ENCODE data around the gene MBLAC2.

The MBLAC2 gene

GRCh38 chr5:90474235-90475107 lies at the start of gene MBLAC2, which contains the start of gene POLR3G:
Gene MBLAC2 (minus strand): TSS chr5:90474771. CDS start chr5:90474292, 479 bp downstream.
Gene POLR3G (plus strand): TSS chr5:90474864. CDS start chr5:90485568, 10,704 bp downstream.
- peak; percentile 92 to 94 for DNase-seq

DNA sequence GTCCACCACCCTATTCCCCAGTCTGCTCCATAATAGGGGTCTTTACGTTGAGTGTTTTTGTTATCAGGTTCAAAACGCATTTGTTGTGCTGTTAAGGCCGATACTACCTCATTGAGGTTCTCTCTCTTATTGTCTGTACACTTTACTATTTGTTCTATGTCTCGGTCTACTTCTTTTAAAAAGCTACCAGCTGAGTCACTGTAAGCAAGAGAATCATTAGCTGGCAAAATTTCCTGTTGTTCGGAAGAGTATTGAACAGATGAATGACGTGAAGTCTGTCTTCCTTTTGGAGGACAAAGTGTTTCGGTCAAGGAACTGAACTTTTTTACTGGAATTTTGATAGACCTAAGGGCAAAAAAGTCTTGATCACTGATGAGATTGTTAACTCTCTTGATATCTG lies 44.5 kb upstream of the MBLAC2 start:
- no peak for DNase-seq

- no peak for DNase-seq
Measured at GRCh38 chr5:90518661-90519060, 44.1 kb upstream of the MBLAC2 start.

GRCh38 chr5:90514520-90514919 lies 39.9 kb upstream of the MBLAC2 start:
- DNase-seq: no peak

DNA sequence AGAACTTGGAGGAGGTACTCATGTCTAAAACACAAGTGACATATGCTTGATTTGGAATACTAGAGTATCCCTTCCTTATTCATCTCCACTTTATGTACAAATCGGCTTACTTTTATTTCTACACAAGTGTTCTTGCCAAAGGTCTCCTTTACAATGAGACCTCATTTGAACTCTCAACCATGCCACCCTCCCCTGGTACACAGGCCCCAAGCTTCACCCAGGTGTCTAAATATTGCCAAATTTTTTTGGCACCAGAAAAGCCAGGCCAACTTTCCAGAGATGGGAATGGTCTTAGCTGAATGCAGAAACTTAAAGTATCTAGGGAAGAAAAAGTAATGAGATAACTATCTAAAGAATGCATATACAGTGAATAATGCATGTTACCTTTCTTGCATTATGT lies 35.9 kb upstream of the MBLAC2 start:
- no peak for DNase-seq

- no peak for DNase-seq
Measured at GRCh38 chr5:90506221-90506620, 31.6 kb upstream of the MBLAC2 start.

DNA sequence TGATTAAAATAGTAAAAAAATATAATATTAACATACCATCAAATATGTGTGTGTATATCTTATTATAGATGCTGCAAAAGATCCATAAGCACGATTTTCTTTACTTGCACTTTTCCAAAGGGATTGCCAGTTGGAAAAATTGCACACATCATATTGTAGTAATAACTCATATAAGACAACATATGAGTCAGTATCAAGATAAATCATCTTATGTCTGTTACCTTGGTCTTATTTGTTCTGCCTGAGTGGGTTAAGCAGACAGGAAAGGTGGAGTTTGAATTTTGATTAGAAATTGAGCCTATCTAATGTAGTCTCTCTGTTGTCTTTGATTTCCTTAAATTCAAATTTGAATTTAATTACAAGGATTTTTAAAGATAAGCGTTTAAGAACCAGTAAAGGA lies 30.2 kb upstream of the MBLAC2 start:
- no peak for DNase-seq

GRCh38 chr5:90503596-90503995 lies 29.0 kb upstream of the MBLAC2 start:
- DNase-seq: no peak

DNA sequence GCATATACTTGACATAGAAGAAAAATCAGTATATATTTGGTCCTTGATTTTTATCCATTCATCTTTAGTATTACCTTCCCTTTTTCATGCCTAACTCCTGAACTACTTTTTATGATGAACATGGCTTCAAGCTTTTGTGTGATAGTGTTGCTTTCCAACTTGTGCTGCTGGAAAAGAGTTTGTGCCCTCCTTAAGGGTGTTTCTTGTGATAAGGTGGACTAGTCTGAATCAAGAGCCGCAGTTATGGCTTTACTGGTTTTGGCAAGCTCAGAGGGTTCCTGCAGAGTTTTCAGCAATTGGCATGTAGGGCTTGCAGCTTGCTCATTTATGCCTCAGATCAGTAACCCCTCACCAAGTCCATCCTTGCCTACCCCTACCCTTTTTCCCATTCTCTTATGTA lies 20.6 kb upstream of the MBLAC2 start:
- DNase-seq: no peak

DNA sequence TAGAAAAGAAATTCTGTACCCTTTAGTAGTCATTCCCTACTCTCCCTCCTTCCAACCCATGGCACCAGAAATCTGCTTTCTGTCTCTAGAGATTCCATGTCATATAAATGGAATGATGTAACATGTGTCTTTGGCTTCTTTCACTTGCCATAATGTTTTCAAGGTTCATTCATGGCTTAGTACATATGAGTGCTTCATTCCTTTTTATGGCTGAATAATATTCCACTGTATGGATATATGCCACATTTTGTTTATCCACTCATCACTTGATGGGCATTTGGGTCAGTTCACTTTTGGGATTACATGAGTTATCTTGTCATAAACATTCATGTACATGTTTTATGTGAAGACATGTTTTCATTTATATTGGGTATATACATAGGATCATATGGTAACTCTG lies 19.5 kb upstream of the MBLAC2 start:
- DNase-seq: no peak

DNA sequence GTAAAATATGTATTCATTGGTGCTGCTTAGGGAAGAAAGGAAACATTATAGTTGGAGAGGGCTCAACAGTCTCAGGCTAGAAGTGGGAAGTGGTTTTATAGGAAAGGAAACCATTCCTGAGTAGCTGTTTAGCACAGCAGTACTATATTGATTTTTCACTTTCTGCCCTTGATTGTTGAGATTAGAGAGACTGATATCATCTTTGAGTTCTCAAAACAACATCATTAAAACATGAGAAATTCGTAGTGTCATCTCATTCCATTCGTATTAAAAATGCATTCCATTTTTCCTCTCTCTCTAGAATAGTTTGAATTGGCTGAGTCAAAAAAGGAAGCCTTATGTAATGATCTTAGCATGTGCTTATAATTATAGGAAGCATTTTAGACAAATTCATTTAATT lies 14.2 kb upstream of the MBLAC2 start:
- DNase-seq: no peak

GRCh38 chr5:90484540-90484939 lies 10.0 kb upstream of the MBLAC2 start:
- DNase-seq: no peak

DNA sequence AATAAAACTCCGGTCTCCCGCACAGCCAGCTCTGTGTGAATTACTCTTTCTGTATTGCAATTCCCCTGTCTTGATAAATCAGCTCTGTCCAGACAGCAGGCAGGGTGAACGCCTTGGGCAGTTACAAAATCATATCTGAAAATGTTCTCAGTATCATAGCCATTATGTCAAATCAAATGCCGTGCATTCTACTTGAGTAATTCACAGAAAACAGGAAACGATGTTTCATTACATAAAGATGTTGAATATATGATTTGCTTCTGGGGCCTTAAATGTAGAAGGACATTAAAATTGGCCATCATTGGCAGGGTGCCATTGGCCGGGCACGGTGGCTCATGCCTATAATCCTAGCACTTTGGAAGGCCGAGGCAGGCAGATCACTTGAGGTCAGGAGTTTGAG lies 8.6 kb upstream of the MBLAC2 start:
- DNase-seq: no peak

- no peak for DNase-seq
Measured at GRCh38 chr5:90480699-90481098, 6.1 kb upstream of the MBLAC2 start.

DNA sequence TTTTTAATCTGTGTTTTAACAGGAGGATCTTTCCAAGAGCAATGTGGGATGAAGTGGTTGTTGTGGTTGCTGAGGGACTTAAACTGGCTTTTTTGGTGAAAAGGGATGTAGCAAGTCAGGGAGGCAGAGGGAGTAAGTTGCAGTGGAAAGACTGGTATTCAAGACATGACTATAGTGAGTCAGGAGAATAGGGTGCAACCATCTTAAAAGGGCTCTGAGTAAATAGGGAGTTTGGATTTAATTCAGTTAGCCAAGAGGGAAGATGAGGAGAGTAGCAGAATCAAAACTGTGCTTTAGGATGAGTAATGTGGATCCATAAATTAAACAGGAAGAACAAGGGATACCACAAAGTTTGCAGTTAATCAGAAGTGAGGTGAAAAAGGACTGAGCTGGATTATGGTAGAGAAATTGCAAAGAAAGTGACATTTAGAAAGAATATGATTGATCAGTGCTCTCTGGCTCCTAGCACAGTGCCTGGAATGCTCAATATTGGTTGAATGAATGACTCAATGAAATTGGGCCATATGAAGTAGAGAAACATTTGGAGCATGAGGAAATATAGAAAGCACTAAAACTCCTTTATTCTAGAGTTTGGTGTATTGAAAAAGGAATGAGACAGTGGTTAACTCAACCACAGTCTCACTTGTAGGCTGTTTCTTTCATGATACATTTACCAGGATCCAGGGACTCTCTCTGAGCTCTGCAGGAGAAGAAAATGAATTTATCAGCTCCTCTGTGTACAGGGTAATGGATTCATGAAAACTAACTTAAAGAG lies 5.2 kb upstream of the MBLAC2 start:
- DNase-seq: no peak

DNA sequence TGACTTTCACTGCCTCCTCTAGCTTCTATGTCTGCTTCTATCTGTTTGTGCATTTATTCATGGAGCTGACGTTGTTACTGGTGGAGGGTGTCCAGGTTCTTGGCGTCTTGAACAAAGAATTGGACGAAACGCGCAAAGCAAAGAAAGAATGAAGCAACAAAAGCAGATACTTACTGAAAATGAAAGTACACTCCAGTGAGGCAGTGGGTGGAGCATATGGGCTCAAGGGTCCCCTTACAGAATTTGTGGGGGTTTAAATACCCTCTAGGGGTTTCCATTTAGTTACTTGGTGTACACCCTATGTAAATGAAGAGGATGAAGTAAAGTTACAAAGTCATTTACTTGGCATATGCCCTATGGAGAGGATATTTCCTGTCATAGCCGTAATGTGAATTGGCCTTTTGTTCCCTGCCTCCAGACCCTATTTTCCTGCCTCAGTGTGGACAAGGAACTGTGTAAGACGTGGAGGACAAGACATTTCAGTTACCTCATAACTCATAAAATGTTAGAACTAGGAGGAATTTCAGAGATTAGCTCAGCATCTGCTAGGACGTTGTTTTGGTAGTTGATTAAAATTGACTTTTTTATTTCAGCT lies 3.1 kb upstream of the MBLAC2 start:
- no peak for DNase-seq

DNA sequence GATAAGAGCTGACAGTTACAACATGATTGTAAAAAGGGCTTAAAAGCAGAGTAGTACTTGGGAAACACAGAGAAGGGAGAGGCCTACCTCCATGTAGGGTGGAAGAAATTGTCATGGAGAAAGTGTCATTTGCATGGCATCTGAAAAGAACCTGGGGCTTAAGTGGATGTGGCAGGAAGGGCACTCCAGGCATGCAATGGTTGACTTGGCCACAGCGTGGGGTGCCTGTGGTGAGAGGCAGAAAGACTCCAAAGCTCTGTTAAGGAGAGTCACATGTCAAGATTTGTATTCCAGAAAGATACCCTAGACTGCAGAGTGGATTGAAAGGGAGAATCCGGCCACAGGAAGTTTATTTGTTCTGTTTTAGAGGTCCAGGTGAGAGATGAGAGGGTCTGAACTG lies 2.5 kb upstream of the MBLAC2 start:
- no peak for DNase-seq

DNA sequence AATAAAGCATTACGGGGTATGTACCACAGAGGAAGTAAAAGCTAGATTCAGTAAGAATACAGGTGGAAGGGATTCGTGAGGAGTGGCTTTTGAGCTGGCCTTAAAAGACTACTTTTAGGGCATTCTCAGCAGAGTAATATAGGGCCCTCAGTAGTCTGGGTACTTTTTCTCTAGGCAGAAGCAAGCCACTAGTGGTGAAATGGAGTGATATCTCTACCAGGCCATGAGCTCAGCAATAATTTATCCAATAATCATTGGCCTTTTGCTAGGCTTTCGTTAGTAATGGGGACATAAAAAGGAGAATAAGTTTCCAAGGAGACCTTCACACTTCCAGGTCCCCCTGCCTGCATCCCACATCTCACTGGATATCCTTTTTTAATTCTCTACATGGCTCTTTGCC lies 1.8 kb upstream of the MBLAC2 start:
- no peak for DNase-seq

DNA sequence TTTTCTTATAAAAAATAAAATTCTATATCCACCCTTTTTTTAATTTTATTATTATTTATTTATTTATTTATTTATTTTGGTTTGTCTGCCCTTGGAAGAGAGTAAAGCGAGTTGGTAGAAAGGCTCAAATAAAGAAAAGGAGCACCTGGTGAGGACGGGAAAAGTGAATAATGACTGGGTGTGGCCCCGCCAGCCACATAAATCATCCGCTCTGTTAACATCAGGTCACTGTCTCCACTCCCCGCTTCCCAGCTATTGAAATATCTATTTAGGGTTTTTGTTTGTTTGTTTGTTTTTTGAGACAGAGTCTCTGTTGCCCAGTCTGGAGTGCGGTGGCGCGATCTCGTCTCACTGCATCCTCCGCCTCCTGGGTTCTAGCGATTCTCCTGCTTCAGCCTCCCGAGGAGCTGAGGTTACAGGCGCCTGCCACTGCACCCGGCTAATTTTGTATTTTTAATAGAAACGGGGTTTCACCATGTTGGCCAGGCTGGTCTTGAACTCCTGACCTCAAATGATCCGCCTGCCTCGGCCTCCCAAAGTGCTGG lies 937 bp upstream of the MBLAC2 start:
- DNase-seq: no peak

GRCh38 chr5:90473396-90474234 lies 956 bp downstream of the MBLAC2 start:
- peak; percentile 2 to 11 for DNase-seq

GRCh38 chr5:90472783-90473395 lies 1.7 kb downstream of the MBLAC2 start:
- no peak for DNase-seq

- DNase-seq: no peak
Measured at GRCh38 chr5:90461288-90461687, 13.3 kb downstream of the MBLAC2 start.
